Stimulated activated CD4-positive, alpha-beta T cell treated with anti-CD3 and anti-CD28 coated beads, Interleukin-2, amount 100 ng/mL, for 24 hours (primary cell): ENCODE data around the gene FUT2.

ENCODE experiments used
- DNase-seq, 2 donors: peaks; one replicate each; pipeline ENCODE4 v3.0.0-alpha.2; 2020

Gene FUT2

DNA sequence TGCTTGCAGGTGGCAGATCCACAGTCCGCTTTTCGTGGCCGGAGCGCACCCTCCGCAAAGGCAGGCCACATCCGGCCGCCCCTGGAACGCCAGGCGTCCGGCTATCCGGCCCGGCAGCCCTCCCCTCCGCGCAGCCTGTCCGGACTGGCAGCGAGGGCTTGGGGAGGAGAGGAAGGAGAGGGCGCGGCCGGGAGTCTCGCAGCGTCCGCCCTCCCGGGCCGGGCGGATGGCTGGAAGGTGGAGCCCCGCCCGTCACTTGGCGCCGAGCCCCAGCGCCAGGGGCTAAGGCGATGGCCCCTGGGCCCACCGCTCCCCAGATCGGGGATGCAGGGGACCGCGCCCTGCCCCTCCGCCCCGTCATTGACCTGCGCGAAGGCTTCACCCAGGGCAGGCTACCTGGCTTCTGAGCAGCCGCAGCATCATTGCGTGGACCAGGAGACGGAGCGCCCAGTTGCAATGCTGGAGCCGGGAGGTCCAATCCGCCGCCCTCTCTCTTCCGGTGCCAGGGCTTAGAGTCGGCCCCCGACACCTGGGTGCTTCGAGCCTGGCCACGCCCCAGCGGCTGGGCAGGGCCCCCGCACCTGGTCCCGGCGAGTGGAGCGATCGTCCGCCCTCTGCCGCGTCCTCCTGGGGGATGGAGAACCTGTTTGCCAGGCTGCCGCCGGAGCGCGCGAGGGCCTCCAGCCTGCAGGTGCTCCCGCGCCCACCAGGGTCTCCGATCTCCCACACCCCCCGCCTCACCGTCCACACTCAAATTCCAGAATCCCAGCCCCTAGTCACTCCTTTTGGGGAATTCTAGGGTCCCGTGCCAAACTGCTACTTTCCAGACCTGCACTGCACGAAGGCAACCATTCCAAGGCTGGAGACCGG is 57.0 kb downstream of the FUT2 start, which contains the start of gene FUT1:
TSS of gene FUT1 (minus strand) at position 146 of the 870 bp plus-strand sequence. CDS start 1,360 bp downstream, outside the sequence.
- peak in 1 of 2 donors; percentile 45 for DNase-seq

DNA sequence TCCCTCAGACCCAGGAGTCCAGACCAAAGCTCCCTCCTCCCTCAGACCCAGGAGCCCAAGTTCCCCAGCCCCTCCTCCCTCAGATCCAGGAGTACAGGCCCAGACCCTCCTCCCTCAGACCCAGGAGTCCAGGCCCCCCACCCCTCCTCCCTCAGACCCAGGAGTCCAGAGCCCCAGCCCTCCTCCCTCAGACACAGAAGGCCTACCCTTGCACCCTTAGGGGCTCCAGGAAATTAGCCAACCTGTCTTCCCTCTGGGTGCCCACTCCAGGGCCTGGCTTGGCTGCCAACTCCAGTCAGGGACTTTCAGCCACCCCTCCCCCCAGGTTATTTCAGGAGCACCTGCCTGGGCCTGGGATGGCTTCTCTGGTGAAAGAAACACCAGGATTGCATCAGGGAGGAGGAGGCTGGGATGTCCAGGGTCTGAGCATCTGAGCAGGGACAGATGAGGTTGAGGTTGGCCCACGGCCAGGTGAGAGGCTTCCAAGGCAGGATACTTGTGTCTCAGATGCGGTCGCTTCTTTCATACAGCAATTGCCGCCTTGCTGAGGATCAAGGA is 59.4 kb downstream of the FUT2 start, which contains the start of gene FGF21:
TSS of gene FGF21 (plus strand) at position 441 of the 558 bp plus-strand sequence. CDS start 713 bp downstream, outside the sequence.
- DNase-seq = no peak
